HG02610 (cell line): ENCODE measurements around the gene HRH1.
"Not testable (repeated sequence)": the region's sequence is repeated elsewhere in the genome, so short reads cannot be mapped to it uniquely, and the experiment has no call there.

Experiments
- ATAC-seq: cut with Tn5 transposase; IDR thresholded peaks from one replicate; pipeline ENCODE4 v1.9.1; 2021; ENCODE audit warnings: mild to moderate bottlenecking, moderate library complexity; ENCODE audit not compliant: unreplicated experiment

The HRH1 gene

DNA sequence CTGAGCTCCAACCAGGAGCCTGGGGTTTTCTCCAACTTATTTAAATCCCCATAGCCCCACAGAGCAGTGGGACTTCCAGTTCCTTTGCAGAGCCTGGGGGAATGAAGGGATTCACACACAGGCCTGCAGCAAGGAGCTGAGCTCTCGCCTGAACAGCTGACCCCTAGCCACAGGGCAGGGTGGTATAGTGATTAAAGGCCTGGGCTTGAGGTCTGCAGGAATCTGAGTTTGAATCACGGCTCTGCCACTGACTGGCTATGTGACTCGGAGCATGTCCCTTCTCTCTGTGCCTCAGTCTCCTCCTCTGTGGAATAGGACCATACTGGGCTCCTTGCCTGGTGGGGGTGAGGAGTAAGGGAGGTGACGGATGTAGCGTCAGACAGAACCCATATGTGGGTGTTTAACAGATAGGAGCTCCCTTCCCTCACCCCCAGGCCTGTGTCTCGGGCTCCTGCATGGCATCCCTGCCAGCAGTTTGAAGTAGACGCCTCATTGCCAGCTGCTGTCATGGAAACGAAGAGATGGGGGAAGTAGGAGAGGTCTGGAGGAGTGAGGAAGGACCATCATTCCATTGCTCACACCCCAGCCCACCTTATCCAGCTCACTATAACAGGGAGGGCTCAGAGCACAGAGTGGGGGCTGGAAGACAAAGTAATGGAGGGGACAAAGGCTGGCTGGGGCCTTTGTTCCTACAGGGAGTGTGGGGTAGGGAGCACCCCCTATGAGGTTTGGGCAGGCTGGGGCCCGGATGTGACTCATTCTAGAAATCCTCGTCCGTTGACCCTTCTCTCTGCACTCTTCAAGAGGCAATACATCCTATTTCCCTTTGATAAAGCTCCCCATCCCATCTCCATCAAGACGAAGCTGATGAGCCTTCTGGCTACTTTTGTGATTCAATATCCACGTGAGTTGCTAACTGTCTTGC, 14.8 kb downstream of the HRH1 start:
- ATAC-seq, result no peak

- no peak for ATAC-seq
Observed at GRCh38 chr3:11170052-11170770, 15.9 kb downstream of the HRH1 start.

- ATAC-seq, result no peak
Observed at GRCh38 chr3:11172096-11172690, 17.9 kb downstream of the HRH1 start.

- ATAC-seq, result no peak
Observed at GRCh38 chr3:11173828-11174465, 19.7 kb downstream of the HRH1 start.

GRCh38 chr3:11178421-11178820, 24.1 kb downstream of the HRH1 start:
- ATAC-seq, result no peak

DNA sequence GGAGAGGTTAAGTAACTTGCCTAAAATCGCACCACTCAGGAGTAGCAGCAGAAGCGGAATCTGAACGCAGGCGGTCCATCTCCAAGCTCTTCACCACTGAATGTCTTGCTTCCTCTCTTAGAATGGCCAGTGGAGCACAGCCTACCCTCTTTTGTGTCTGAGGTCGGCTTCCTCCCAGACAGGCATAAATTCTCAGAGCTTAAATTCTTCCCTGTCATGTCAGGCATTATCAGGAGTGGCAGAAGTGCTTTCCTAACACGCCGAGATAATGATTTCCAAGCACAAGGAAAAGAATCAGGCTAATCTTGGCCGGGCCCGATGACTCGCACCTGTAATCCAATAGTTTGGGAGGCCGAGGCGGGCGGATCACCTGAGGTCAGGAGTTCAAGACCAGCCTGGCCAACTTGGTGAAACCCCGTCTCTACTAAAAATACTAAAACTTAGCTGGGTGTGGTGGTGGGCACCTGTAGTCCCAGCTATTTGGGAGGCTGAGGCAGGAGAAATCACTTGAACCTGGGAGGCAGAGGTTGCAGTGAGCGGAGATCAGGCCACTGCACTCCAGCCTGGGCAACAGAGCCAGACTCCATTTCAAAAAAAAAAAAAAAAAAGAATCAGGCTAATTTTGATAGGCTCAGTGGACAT, 30.2 kb downstream of the HRH1 start:
- not testable (repeated sequence) for ATAC-seq

DNA sequence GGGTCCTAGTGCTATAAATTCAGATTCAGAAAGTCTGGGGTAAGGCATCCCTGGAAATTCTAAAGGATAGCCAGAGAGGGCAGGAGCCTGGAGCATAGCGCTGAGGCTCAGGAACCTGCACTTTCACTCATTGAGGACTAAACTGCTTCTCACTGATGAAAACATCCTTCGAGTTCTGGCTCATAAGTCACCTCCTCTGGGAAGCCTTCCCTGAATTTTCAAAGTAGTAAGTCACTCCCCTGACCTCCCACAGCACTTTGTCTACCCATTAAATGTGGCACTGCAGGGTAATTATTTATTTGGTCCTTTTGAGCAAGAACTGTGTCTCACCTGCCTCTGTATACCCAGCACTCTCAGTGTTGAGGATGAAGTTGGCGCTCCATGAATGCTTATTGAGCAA, 30.9 kb downstream of the HRH1 start:
- ATAC-seq, result no peak

GRCh38 chr3:11185564-11186317, 31.4 kb downstream of the HRH1 start:
- no peak for ATAC-seq

DNA sequence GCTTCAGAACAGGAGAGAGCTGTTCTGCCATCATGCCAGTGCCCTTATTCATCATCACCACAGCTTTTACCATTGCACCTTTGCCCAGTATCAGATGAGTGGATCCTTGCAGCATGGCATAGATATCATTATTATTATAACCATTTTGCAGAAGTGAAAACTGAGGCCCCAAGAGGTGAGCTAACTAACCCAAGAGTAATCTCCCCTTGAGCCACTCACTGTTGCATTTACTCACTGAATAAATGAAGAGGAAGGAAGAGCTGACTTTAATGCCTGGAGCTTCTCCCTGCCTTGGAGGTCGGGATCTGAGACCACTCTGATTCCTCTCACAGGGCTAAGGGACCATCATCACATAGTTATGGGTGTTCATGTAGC, 32.0 kb downstream of the HRH1 start:
- no peak for ATAC-seq

DNA sequence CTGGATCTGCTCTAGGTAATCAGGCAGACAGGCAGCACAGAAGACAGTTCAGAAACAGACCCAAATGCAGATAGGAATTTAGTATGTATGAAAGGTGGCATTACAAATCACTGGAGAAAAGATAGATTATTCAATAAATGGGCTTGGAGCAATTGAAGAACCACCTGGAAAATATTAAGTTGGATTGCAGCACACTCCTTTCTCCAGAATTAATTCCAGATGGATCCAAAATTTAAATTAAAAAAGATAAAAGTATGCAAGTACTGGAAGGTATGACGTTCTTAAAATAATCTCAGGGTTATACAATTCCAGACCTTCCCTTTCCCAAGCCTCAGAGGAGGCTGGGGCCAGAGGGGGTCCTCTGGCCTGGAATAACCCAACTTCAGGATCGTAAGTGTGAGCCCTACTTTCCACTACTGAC, 32.5 kb downstream of the HRH1 start:
- no peak for ATAC-seq

DNA sequence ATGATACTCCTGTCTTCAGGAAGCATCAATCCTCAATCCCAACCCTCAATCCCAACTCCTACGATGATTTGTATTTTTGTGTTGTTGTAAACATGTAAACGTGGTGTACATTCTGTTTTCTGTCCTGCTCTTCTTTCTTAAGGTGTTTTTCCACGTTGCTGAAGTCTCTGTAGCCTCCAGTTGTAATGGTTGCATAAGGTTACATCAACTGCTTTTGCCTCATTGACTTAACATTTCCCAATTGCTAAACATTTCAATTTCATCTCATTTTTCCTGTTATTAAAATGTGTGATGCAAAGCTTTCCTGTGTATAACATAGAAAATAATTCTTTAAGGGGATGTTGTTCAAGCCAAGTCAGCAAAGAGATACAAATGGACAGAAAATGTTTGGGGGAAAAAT, 33.4 kb downstream of the HRH1 start:
- ATAC-seq, result no peak

DNA sequence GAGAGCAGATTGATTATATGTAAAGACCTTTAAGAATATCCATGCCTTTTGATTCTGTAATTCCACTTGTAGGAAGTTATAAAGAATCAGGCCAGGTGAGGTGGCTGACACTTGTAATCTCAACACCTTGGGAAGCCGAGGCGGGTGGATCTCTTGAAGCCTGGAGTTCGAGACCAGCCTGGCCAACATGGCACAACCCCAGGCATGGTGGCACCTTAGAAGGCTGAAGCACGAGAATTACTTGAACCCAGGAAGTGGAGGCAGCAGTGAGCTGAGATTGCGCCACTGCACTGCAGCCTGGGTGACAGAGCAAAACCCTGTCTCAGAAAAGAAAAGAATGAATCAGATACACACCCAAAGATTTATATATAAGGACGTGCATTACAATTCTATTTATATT, 33.9 kb downstream of the HRH1 start:
- no peak for ATAC-seq

DNA sequence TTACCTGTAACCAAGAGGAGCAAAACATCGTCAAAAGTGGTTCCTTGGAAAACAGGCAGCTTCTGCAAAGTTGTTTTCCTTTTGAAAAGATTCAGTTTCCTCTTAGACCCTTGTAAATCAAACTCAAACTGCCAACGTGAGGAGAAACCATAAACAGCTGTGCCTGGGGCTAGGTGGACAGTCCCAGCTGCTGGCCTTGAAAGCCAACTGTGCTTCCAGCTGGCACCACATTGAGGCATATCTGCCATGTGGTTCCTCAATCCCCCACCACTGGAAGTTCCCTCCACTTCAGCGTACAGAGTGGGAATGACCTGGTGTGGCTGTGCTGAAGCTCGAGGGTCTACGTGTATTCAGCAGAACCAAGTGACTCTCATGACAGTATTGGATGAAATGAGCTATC, 40.9 kb downstream of the HRH1 start:
- ATAC-seq, result no peak

- ATAC-seq, result no peak
Observed at GRCh38 chr3:11195721-11196332, 41.5 kb downstream of the HRH1 start.

- no peak for ATAC-seq
Observed at GRCh38 chr3:11197484-11197883, 43.2 kb downstream of the HRH1 start.

- ATAC-seq, result no peak
Observed at GRCh38 chr3:11198070-11198469, 43.8 kb downstream of the HRH1 start.

GRCh38 chr3:11198495-11198894, 44.2 kb downstream of the HRH1 start:
- ATAC-seq, result no peak

- ATAC-seq, result no peak
Observed at GRCh38 chr3:11199902-11200845, 45.9 kb downstream of the HRH1 start.
